Activated CD8-positive, alpha-beta T cell treated with anti-CD3 and anti-CD28 coated beads for 36 hours (primary cell): ENCODE measurements around the gene HPD. TPM values are rescaled to one million over a fixed set of nuclear protein-coding genes. Genes with fewer than 3 reads are reported as not detected.

ENCODE experiments used
- ATAC-seq: fragments of 200-7000 bp; cut with Tn5 transposase; one replicate; pipeline ENCODE4 v1.10.0; 2021; ENCODE audit warnings: mild to moderate bottlenecking, moderate library complexity
- CTCF ChIA-PET: fragments of 350-600 bp; sonication (Branson Sonifier 250); formaldehyde crosslinking; loops from one replicate; lab custom pipeline; 2021; ENCODE audit warnings: antibody characterized with exemption; lab: Charles Lee
- POLR2A ChIA-PET: fragments of 350-600 bp; sonication (Branson Sonifier 250); formaldehyde crosslinking; loops from one replicate; lab custom pipeline; 2021; ENCODE audit warnings: antibody characterized with exemption; lab: Charles Lee
- DNase-seq: peaks from one replicate; pipeline ENCODE4 v3.0.0-alpha.2; 2020
- H3K27ac Mint-ChIP-seq: one replicate; pipeline ENCODE4 v1.8.0; 2021; ENCODE audit warnings: mild to moderate bottlenecking, mixed read lengths
- H3K27me3 Mint-ChIP-seq: one replicate; pipeline ENCODE4 v1.8.0; 2021; ENCODE audit warnings: mixed read lengths
- H3K36me3 Mint-ChIP-seq: one replicate; pipeline ENCODE4 v1.8.0; 2021; ENCODE audit warnings: low read depth, mixed read lengths
- H3K4me1 Mint-ChIP-seq: one replicate; pipeline ENCODE4 v1.8.0; 2021; ENCODE audit warnings: low read depth, mixed read lengths
- H3K4me3 Mint-ChIP-seq: one replicate; pipeline ENCODE4 v1.8.0; 2021; ENCODE audit warnings: mild to moderate bottlenecking, moderate library complexity, mixed read lengths
- H3K9me3 Mint-ChIP-seq: one replicate; pipeline ENCODE4 v1.8.0; 2021; ENCODE audit warnings: mixed read lengths
- intact Hi-C: fragments of 100-400 bp; cut with micrococcal nuclease; formaldehyde crosslinking; loops from one replicate; pipeline ENCODE4 v1.10.0; 2022
- total RNA-seq, 2 experiments: library from RNA; stranded (reverse); gene quantifications; one replicate each; pipeline ENCODE4 v1.2.3, GENCODE V29; 2021
- TF ChIP-seq, protein P1 (sequence below): fragments of 200-600 bp; IDR thresholded peaks from one replicate; pipeline ENCODE4 v1.8.0; 2022; ENCODE audit warnings: antibody characterized with exemption, mild to moderate bottlenecking

HPD gene
- total RNA-seq, 2 experiments from 2014 or later: not detected

GRCh38 chr12:121812921-121813896 lies 45.5 kb downstream of the HPD start:
- intact Hi-C loops: no loop called here
- TF ChIP-seq, protein P1, sequence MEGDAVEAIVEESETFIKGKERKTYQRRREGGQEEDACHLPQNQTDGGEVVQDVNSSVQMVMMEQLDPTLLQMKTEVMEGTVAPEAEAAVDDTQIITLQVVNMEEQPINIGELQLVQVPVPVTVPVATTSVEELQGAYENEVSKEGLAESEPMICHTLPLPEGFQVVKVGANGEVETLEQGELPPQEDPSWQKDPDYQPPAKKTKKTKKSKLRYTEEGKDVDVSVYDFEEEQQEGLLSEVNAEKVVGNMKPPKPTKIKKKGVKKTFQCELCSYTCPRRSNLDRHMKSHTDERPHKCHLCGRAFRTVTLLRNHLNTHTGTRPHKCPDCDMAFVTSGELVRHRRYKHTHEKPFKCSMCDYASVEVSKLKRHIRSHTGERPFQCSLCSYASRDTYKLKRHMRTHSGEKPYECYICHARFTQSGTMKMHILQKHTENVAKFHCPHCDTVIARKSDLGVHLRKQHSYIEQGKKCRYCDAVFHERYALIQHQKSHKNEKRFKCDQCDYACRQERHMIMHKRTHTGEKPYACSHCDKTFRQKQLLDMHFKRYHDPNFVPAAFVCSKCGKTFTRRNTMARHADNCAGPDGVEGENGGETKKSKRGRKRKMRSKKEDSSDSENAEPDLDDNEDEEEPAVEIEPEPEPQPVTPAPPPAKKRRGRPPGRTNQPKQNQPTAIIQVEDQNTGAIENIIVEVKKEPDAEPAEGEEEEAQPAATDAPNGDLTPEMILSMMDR: no peak
- Mint-ChIP-seq H3K4me1 (peaks cover 29% of the 10 kb centered on the region), H3K4me3 (peak overlapping the region; percentile 74), H3K36me3 (peaks cover 55% of the 10 kb centered on the region), H3K27me3 (no peaks in the 10 kb centered on the region), H3K9me3 (no peaks in the 10 kb centered on the region), H3K27ac (peak overlapping the region; percentile 72)
- ATAC-seq (no peak), DNase-seq (no peak)
- ChIA-PET CTCF (interaction anchor here (1.0 to 13.5 kb wide), 7 partner anchors 17 to 103 kb away, joined by 3 to 698 read pairs (median 12); partner anchors contain the start of genes PSMD9, RHOF and SETD1B), POLR2A (interaction anchor here (0.5 to 25.9 kb wide), 6 partner anchors 7 to 76 kb away, joined by 3 to 683 read pairs (median 4); partner anchors contain the start of genes RHOF and SETD1B)

- peak overlapping the region; percentile 72 for H3K27ac Mint-ChIP-seq
- H3K9me3 Mint-ChIP-seq: no peaks in the 10 kb centered on the region
- ChIA-PET CTCF (interaction anchor here (0.7 to 13.5 kb wide), 25 partner anchors 8 to 192 kb away, joined by 3 to 698 read pairs (median 6); partner anchors contain the start of genes CFAP251, PSMD9, RHOF and SETD1B), POLR2A (interaction anchor here (0.9 to 25.9 kb wide), 6 partner anchors 8 to 100 kb away, joined by 3 to 683 read pairs (median 4); partner anchors contain the start of genes RHOF, SETD1B and TMEM120B)
- ATAC-seq: peak; percentile 64
- peaks cover 30% of the 10 kb centered on the region for H3K4me1 Mint-ChIP-seq
- no peaks in the 10 kb centered on the region for H3K27me3 Mint-ChIP-seq
- peak overlapping the region; percentile 74 for H3K4me3 Mint-ChIP-seq
- DNase-seq: peak; percentile 50
- intact Hi-C loops: no loop called here
- peaks cover 53% of the 10 kb centered on the region for H3K36me3 Mint-ChIP-seq
- TF ChIP-seq, protein P1: no peak
Measured at GRCh38 chr12:121812320-121812871, 46.3 kb downstream of the HPD start.

DNA sequence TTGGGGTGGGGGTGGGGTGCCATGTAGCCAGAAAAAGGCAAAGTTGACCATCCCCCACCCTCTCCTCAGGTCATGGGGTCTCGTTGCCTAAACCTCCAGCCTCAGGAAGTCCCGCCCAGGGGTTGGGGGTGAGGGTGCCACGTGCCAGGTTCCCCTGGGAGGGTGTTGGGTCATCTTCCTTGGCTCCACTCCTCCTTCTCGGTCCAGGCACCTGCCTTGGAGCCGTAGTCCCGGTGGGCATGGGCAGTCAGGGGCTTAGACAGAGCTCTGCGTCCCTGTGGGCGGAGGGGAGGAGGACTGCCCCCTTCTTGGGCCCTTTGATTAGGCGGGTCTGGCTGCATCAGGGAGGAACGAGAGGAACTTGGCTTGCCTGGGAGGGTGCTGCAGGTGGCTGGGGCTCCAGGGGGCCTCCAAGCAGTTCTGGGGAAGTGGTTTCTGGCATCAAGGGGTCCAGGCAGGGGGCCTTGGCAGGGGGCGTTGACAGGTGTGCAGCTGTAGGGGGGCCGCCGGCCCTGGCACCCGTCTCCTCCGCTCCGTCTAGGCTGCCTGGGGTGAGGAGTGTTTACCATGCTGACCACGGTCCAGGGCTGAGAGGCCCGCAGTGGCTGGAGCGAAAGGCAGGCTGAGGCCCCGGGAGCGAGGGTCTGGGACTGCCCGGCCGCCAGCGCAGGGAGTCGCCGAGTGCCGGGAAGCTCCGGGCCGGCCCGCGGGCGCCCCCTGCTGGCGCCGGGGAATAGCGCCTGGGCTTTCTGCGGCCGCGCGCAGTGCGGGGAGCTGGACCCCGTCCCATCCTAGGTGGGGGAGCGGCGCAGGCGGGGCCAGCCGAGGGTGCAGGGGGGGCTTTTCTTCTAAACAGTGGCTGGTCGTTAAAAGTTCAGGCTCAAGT lies 47.0 kb downstream of the HPD start:
- CTCF ChIA-PET: interaction anchor here (0.7 to 13.5 kb wide), 28 partner anchors 9 to 193 kb away, joined by 3 to 698 read pairs (median 6); partner anchors contain the start of genes CFAP251, PSMD9, RHOF and SETD1B
- no peaks in the 10 kb centered on the region for H3K9me3 Mint-ChIP-seq
- intact Hi-C loops: loop anchor here (2.0 kb wide), 1 partner anchor 17 kb away; no protein-coding TSS in a partner anchor
- POLR2A ChIA-PET: interaction anchor here (0.9 to 25.9 kb wide), 8 partner anchors 8 to 100 kb away, joined by 3 to 683 read pairs (median 4); partner anchors contain the start of genes RHOF, SETD1B and TMEM120B
- peaks cover 37% of the 10 kb centered on the region for H3K4me1 Mint-ChIP-seq
- DNase-seq: peak; percentile 67
- H3K27me3 Mint-ChIP-seq: no peaks in the 10 kb centered on the region
- peaks cover 56% of the 10 kb centered on the region for H3K36me3 Mint-ChIP-seq
- H3K27ac Mint-ChIP-seq: peak overlapping the region; percentile 79
- peak overlapping the region; percentile 74 for H3K4me3 Mint-ChIP-seq
- peak; percentile 84 for ATAC-seq
- TF ChIP-seq, protein P1: peak; percentile 99

GRCh38 chr12:121810833-121811433 lies 47.7 kb downstream of the HPD start:
- Mint-ChIP-seq H3K9me3 (no peaks in the 10 kb centered on the region), H3K4me3 (peak overlapping the region; percentile 74), H3K27ac (peak overlapping the region; percentile 79), H3K27me3 (no peaks in the 10 kb centered on the region), H3K36me3 (peaks cover 56% of the 10 kb centered on the region), H3K4me1 (peaks cover 40% of the 10 kb centered on the region)
- no peak for ATAC-seq
- no peak for DNase-seq
- CTCF ChIA-PET: interaction anchor here (0.8 to 13.5 kb wide), 22 partner anchors 9 to 194 kb away, joined by 3 to 698 read pairs (median 7); partner anchors contain the start of genes PSMD9, RHOF, SETD1B and TMEM120B
- TF ChIP-seq, protein P1: no peak
- intact Hi-C loops: loop anchor here (2.0 kb wide), 1 partner anchor 16 kb away; no protein-coding TSS in a partner anchor
- POLR2A ChIA-PET: interaction anchor here (0.9 to 25.9 kb wide), 5 partner anchors 16 to 99 kb away, joined by 3 to 683 read pairs (median 4); partner anchors contain the start of genes RHOF and TMEM120B
